ENCODE data around the gene PLS1.

The PLS1 gene

GRCh38 chr3:142604940-142605339 lies 8.7 kb downstream of the PLS1 start:
- H3K27me3 ChIP-seq (ENCODE audit: insufficient read depth, low read length), result no peaks in the 10 kb centered on the region
- H3K36me3 ChIP-seq (ENCODE audit: insufficient read depth, low read length), result no peaks in the 10 kb centered on the region
- H3K4me3 ChIP-seq (ENCODE audit: low read length), result no peak overlapping the region
- H2AFZ ChIP-seq (ENCODE audit: low read depth, low read length), result no peak overlapping the region
- H3K4me1 ChIP-seq (ENCODE audit: insufficient read depth, low read length), result no peaks in the 10 kb centered on the region
- H3K9me3 ChIP-seq (ENCODE audit: low read length), result no peaks in the 10 kb centered on the region

GRCh38 chr3:142608631-142609030 lies 12.4 kb downstream of the PLS1 start:
- no peaks in the 10 kb centered on the region for H3K4me1 ChIP-seq (ENCODE audit: insufficient read depth, low read length)
- H3K36me3 ChIP-seq (ENCODE audit: insufficient read depth, low read length), result no peaks in the 10 kb centered on the region
- H2AFZ ChIP-seq (ENCODE audit: low read depth, low read length), result no peak overlapping the region
- no peaks in the 10 kb centered on the region for H3K27me3 ChIP-seq (ENCODE audit: insufficient read depth, low read length)
- H3K4me3 ChIP-seq (ENCODE audit: low read length), result no peak overlapping the region
- no peaks in the 10 kb centered on the region for H3K9me3 ChIP-seq (ENCODE audit: low read length)

GRCh38 chr3:142609136-142609535 lies 12.9 kb downstream of the PLS1 start:
- no peaks in the 10 kb centered on the region for H3K36me3 ChIP-seq (ENCODE audit: insufficient read depth, low read length)
- H3K4me3 ChIP-seq (ENCODE audit: low read length), result no peak overlapping the region
- no peak overlapping the region for H2AFZ ChIP-seq (ENCODE audit: low read depth, low read length)
- no peaks in the 10 kb centered on the region for H3K9me3 ChIP-seq (ENCODE audit: low read length)
- H3K4me1 ChIP-seq (ENCODE audit: insufficient read depth, low read length), result no peaks in the 10 kb centered on the region
- H3K27me3 ChIP-seq (ENCODE audit: insufficient read depth, low read length), result no peaks in the 10 kb centered on the region

- Histone ChIP-seq H2AFZ (ENCODE audit: low read depth, low read length) (no peak overlapping the region), H3K4me3 (ENCODE audit: low read length) (no peak overlapping the region), H3K9me3 (ENCODE audit: low read length) (no peaks in the 10 kb centered on the region), H3K36me3 (ENCODE audit: insufficient read depth, low read length) (no peaks in the 10 kb centered on the region), H3K27me3 (ENCODE audit: insufficient read depth, low read length) (no peaks in the 10 kb centered on the region), H3K4me1 (ENCODE audit: insufficient read depth, low read length) (no peaks in the 10 kb centered on the region)
Observed at GRCh38 chr3:142611206-142611605, 15.0 kb downstream of the PLS1 start.

- no peaks in the 10 kb centered on the region for H3K4me1 ChIP-seq (ENCODE audit: insufficient read depth, low read length)
- no peaks in the 10 kb centered on the region for H3K36me3 ChIP-seq (ENCODE audit: insufficient read depth, low read length)
- no peak overlapping the region for H2AFZ ChIP-seq (ENCODE audit: low read depth, low read length)
- H3K4me3 ChIP-seq (ENCODE audit: low read length), result no peak overlapping the region
- H3K27me3 ChIP-seq (ENCODE audit: insufficient read depth, low read length), result no peaks in the 10 kb centered on the region
- H3K9me3 ChIP-seq (ENCODE audit: low read length), result no peaks in the 10 kb centered on the region
Observed at GRCh38 chr3:142613491-142613890, 17.3 kb downstream of the PLS1 start.

DNA sequence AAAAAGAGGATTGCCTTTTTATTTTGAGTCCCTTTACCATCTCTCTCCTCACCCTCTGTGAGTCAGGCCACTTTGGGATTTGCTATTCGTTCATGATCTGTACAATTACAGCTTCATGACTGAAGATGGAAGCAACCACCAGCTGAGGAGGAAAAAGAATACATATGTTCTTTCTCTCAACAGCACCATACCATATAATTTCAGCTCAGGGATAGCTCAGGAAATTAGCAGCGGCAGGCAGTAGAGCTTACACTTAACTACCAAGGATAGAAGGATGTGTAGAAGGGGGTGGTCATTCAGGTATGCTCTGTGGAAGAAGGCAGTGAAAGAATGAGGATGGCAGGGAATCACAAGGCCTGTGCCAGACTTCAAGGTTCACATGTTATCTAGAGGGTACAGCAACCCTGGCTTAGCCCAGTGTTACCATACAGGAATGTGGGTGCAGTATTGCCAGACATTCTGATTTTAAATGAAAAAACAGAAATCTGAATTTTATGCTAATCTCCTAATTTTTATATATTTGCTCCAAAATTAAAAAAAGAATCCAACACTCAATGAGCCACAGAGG lies 17.9 kb downstream of the PLS1 start:
- no peaks in the 10 kb centered on the region for H3K4me1 ChIP-seq (ENCODE audit: insufficient read depth, low read length)
- no peaks in the 10 kb centered on the region for H3K27me3 ChIP-seq (ENCODE audit: insufficient read depth, low read length)
- H3K36me3 ChIP-seq (ENCODE audit: insufficient read depth, low read length), result no peaks in the 10 kb centered on the region
- no peaks in the 10 kb centered on the region for H3K9me3 ChIP-seq (ENCODE audit: low read length)
- H3K4me3 ChIP-seq (ENCODE audit: low read length), result no peak overlapping the region
- no peak overlapping the region for H2AFZ ChIP-seq (ENCODE audit: low read depth, low read length)

- no peak overlapping the region for H2AFZ ChIP-seq (ENCODE audit: low read depth, low read length)
- H3K27me3 ChIP-seq (ENCODE audit: insufficient read depth, low read length), result no peaks in the 10 kb centered on the region
- no peak overlapping the region for H3K4me3 ChIP-seq (ENCODE audit: low read length)
- no peaks in the 10 kb centered on the region for H3K4me1 ChIP-seq (ENCODE audit: insufficient read depth, low read length)
- H3K36me3 ChIP-seq (ENCODE audit: insufficient read depth, low read length), result no peaks in the 10 kb centered on the region
- H3K9me3 ChIP-seq (ENCODE audit: low read length), result no peaks in the 10 kb centered on the region
Observed at GRCh38 chr3:142615171-142615570, 19.0 kb downstream of the PLS1 start.

DNA sequence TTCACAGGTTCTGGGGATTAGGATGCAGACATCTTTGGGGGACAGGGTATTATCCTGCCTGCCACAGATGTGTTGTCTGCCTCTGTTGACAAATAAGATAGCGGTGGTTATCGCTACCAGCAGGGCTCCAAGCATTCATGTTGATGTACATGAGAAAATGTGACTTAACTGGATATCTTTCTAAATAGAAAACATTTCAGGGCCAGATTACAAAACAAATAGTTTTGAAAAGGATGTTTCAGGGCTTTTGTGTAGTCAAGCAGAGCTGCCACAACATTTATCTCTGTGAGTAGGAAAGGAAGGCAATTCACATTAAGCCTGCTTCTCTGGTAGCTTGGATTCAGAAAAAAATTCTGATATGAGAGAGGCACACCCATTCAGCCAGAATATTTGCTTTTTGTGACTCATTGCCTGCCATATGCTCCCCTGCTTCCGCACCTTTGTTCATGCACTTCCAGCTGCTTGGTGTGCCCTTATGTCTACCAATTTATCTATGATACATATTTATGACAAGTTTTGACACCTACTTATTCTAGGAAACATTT lies 22.8 kb downstream of the PLS1 start:
- Histone ChIP-seq H2AFZ (ENCODE audit: low read depth, low read length) (no peak overlapping the region), H3K4me1 (ENCODE audit: insufficient read depth, low read length) (no peaks in the 10 kb centered on the region), H3K9me3 (ENCODE audit: low read length) (no peaks in the 10 kb centered on the region), H3K4me3 (ENCODE audit: low read length) (no peak overlapping the region), H3K36me3 (ENCODE audit: insufficient read depth, low read length) (no peaks in the 10 kb centered on the region), H3K27me3 (ENCODE audit: insufficient read depth, low read length) (no peaks in the 10 kb centered on the region)

DNA sequence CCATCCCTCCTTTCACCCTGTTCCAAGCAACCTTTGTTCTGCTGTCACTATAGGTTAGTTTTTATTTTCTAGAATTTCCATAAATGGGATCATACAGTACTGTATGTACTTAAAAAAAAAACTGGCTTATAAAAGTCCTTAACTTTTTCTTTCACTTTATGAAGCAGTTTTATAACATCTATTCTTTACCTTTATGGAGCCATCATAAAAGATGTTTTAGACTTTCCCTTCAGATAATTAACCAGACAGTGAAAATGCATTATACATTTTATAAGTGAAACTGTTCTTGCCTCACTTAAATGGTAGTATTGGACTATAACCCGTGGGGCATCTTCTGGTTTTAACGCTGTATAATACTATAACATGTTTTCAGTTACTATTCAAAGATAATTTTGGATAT lies 26.2 kb downstream of the PLS1 start:
- Histone ChIP-seq H3K4me3 (ENCODE audit: low read length) (no peak overlapping the region), H3K9me3 (ENCODE audit: low read length) (no peaks in the 10 kb centered on the region), H3K27me3 (ENCODE audit: insufficient read depth, low read length) (no peaks in the 10 kb centered on the region), H2AFZ (ENCODE audit: low read depth, low read length) (no peak overlapping the region), H3K4me1 (ENCODE audit: insufficient read depth, low read length) (no peaks in the 10 kb centered on the region), H3K36me3 (ENCODE audit: insufficient read depth, low read length) (no peaks in the 10 kb centered on the region)

GRCh38 chr3:142623194-142623593 lies 27.0 kb downstream of the PLS1 start:
- no peak overlapping the region for H2AFZ ChIP-seq (ENCODE audit: low read depth, low read length)
- no peaks in the 10 kb centered on the region for H3K27me3 ChIP-seq (ENCODE audit: insufficient read depth, low read length)
- no peak overlapping the region for H3K4me3 ChIP-seq (ENCODE audit: low read length)
- no peaks in the 10 kb centered on the region for H3K36me3 ChIP-seq (ENCODE audit: insufficient read depth, low read length)
- no peaks in the 10 kb centered on the region for H3K9me3 ChIP-seq (ENCODE audit: low read length)
- H3K4me1 ChIP-seq (ENCODE audit: insufficient read depth, low read length), result no peaks in the 10 kb centered on the region

GRCh38 chr3:142624341-142625152 lies 28.4 kb downstream of the PLS1 start:
- H3K27me3 ChIP-seq (ENCODE audit: insufficient read depth, low read length), result no peaks in the 10 kb centered on the region
- H2AFZ ChIP-seq (ENCODE audit: low read depth, low read length), result no peak overlapping the region
- no peak overlapping the region for H3K4me3 ChIP-seq (ENCODE audit: low read length)
- H3K9me3 ChIP-seq (ENCODE audit: low read length), result no peaks in the 10 kb centered on the region
- no peaks in the 10 kb centered on the region for H3K36me3 ChIP-seq (ENCODE audit: insufficient read depth, low read length)
- no peaks in the 10 kb centered on the region for H3K4me1 ChIP-seq (ENCODE audit: insufficient read depth, low read length)

DNA sequence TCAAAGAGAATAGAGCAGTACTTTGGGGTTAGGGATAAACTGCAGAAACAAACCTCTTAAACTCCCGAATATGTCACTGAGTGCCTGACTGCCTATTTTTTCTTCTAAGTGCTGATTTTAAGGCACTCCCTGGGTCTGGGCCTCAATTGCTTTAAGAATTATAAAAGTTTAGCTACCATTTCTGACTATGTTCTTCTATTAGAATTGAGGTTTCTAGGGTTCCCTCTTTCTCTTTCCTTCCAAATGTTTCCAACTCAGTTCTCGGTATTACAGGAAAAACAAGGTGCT lies 28.9 kb downstream of the PLS1 start:
- Histone ChIP-seq H3K4me3 (ENCODE audit: low read length) (no peak overlapping the region), H3K36me3 (ENCODE audit: insufficient read depth, low read length) (no peaks in the 10 kb centered on the region), H2AFZ (ENCODE audit: low read depth, low read length) (no peak overlapping the region), H3K9me3 (ENCODE audit: low read length) (no peaks in the 10 kb centered on the region), H3K27me3 (ENCODE audit: insufficient read depth, low read length) (no peaks in the 10 kb centered on the region), H3K4me1 (ENCODE audit: insufficient read depth, low read length) (no peaks in the 10 kb centered on the region)

DNA sequence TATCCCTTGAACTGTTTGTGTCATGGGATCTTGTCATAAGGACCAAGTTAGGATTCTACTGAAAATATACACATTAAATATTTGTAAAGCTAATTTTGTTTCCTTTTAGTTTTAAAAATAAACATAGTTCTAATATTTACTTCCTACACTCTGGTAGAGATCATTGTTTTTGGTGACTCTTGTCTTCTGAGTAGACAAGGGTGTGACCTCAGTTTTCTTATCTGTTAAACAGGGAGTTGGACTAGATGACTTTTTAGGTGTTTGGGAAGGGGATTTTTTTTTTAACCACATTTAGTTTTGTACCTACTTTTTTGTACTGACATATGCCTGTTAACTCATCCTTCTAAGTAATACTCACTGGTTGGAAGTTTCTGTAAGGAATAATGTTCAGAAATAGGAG lies 30.8 kb downstream of the PLS1 start:
- Histone ChIP-seq H3K9me3 (ENCODE audit: low read length) (no peaks in the 10 kb centered on the region), H3K36me3 (ENCODE audit: insufficient read depth, low read length) (no peaks in the 10 kb centered on the region), H3K4me1 (ENCODE audit: insufficient read depth, low read length) (no peaks in the 10 kb centered on the region), H3K27me3 (ENCODE audit: insufficient read depth, low read length) (no peaks in the 10 kb centered on the region), H2AFZ (ENCODE audit: low read depth, low read length) (no peak overlapping the region), H3K4me3 (ENCODE audit: low read length) (no peak overlapping the region)

- Histone ChIP-seq H3K4me1 (ENCODE audit: insufficient read depth, low read length) (no peaks in the 10 kb centered on the region), H3K36me3 (ENCODE audit: insufficient read depth, low read length) (no peaks in the 10 kb centered on the region), H3K27me3 (ENCODE audit: insufficient read depth, low read length) (no peaks in the 10 kb centered on the region), H2AFZ (ENCODE audit: low read depth, low read length) (no peak overlapping the region), H3K9me3 (ENCODE audit: low read length) (no peaks in the 10 kb centered on the region), H3K4me3 (ENCODE audit: low read length) (no peak overlapping the region)
Observed at GRCh38 chr3:142628801-142629200, 32.6 kb downstream of the PLS1 start.
